Measurements from ENCODE around the gene WDR82. TPM values are rescaled to one million over a fixed set of nuclear protein-coding genes. Genes with fewer than 3 reads are reported as not detected.

WDR82 gene
- total and polyA plus RNA-seq, 2 experiments from 2014 or later: 24.8 to 52.1 TPM

DNA sequence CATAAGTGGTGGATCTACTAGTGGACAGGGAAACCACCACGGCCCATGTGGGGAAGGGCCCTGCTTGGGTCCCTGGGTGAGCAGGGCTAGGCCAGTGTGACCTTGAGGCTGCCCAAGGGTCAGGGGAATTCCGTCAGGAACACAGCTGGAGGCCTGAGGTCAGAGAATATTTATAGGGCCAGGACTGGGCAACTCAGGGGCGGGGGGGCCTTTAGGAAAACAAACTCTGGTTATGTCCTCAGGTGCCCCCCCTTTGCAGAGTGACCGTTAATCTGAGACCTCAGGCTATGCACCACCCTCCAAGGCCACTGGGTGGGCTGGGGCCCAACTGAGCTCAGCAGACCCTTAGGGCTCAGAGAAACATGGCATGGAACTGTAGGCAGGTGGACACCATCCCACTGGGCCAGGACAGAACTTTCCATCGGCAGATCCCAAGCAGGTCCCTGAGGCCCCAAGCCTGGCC is 42.0 kb downstream of the WDR82 start:
- peaks cover 43% of the 10 kb centered on the region for H3K79me2 ChIP-seq
- peaks cover 7% of the 10 kb centered on the region for H4K20me1 ChIP-seq (ENCODE audit: insufficient read depth, poor library complexity, severe bottlenecking)
- H3K9me2 ChIP-seq (replicated peaks; ENCODE audit: insufficient read depth): no peaks in the 10 kb centered on the region
- no peaks in the 10 kb centered on the region for H3K27me3 ChIP-seq
- no peak overlapping the region for H3K4me2 ChIP-seq
- H2AFZ ChIP-seq: no peak overlapping the region
- H3K9me3 ChIP-seq (ENCODE audit: low read depth): no peaks in the 10 kb centered on the region
- no peak for DNase-seq (ENCODE audit: low spot score)
- no peaks in the 10 kb centered on the region for H3K36me3 ChIP-seq (replicated peaks; ENCODE audit: insufficient read depth, low read depth)
- WGBS (ENCODE audit: low lambda C conversion rate, missing lambda C conversion rate): 83% methylated on average over 5 of the region's 5 CpGs
- TF ChIP-seq EZH2 (IDR thresholded peaks at IDR 0.05; ENCODE audit: borderline replicate concordance) (no peak), EZH2phosphoT487 (IDR thresholded peaks at IDR 0.05; ENCODE audit: low read depth, severe bottlenecking, unreplicated experiment) (no peak), CTCF (IDR thresholded peaks at IDR 0.05; ENCODE audit: poor library complexity) (no peak)
- H3K27ac ChIP-seq: no peak overlapping the region
- H3K4me1 ChIP-seq (ENCODE audit: insufficient read depth): peaks cover 26% of the 10 kb centered on the region
- H3K4me3 ChIP-seq: no peak overlapping the region

- Histone ChIP-seq H3K4me2 (no peak overlapping the region), H3K4me1 (ENCODE audit: insufficient read depth) (peaks cover 20% of the 10 kb centered on the region), H3K4me3 (no peak overlapping the region), H3K36me3 (replicated peaks; ENCODE audit: insufficient read depth, low read depth) (no peaks in the 10 kb centered on the region), H3K27me3 (no peaks in the 10 kb centered on the region), H3K27ac (no peak overlapping the region), H4K20me1 (ENCODE audit: insufficient read depth, poor library complexity, severe bottlenecking) (peaks cover 7% of the 10 kb centered on the region), H3K9me3 (ENCODE audit: low read depth) (no peaks in the 10 kb centered on the region), H2AFZ (no peak overlapping the region), H3K79me2 (peaks cover 40% of the 10 kb centered on the region), H3K9me2 (replicated peaks; ENCODE audit: insufficient read depth) (no peaks in the 10 kb centered on the region)
- TF ChIP-seq EZH2phosphoT487 (IDR thresholded peaks at IDR 0.05; ENCODE audit: low read depth, severe bottlenecking, unreplicated experiment) (no peak), EZH2 (IDR thresholded peaks at IDR 0.05; ENCODE audit: borderline replicate concordance) (no peak), CTCF (IDR thresholded peaks at IDR 0.05; ENCODE audit: poor library complexity) (no peak)
- DNase-seq (ENCODE audit: low spot score): no peak
- WGBS (ENCODE audit: low lambda C conversion rate, missing lambda C conversion rate): 92% methylated on average over 14 of the region's 15 CpGs
Measured at GRCh38 chr3:52234516-52235447, 43.7 kb downstream of the WDR82 start.

DNA sequence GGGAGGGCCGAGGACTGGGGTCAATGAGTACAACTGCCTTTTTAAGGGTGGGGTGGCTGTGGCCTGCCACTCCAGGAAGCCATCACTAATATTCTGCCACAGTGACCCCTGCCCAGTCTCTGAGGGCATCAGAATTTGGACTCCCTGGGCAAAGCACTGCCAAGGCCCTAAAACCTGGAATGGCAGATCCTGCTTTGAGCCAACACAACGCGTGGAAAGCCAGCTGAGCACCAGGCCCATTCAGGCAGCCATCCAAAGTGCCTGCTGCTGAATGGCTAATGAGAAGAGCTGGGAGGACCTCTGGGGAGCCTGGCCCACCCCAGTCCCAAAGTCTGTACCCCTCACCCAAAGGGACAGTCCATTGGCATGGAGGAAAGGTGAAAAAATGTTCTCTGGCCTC is 44.5 kb downstream of the WDR82 start:
- Histone ChIP-seq H3K27ac (no peak overlapping the region), H3K79me2 (peaks cover 38% of the 10 kb centered on the region), H3K9me2 (replicated peaks; ENCODE audit: insufficient read depth) (no peaks in the 10 kb centered on the region), H4K20me1 (ENCODE audit: insufficient read depth, poor library complexity, severe bottlenecking) (peaks cover 7% of the 10 kb centered on the region), H3K4me3 (no peak overlapping the region), H2AFZ (no peak overlapping the region), H3K4me1 (ENCODE audit: insufficient read depth) (peaks cover 17% of the 10 kb centered on the region), H3K36me3 (replicated peaks; ENCODE audit: insufficient read depth, low read depth) (no peaks in the 10 kb centered on the region), H3K4me2 (no peak overlapping the region), H3K9me3 (ENCODE audit: low read depth) (no peaks in the 10 kb centered on the region), H3K27me3 (no peaks in the 10 kb centered on the region)
- no peak for DNase-seq (ENCODE audit: low spot score)
- TF ChIP-seq CTCF (IDR thresholded peaks at IDR 0.05; ENCODE audit: poor library complexity) (no peak), EZH2 (IDR thresholded peaks at IDR 0.05; ENCODE audit: borderline replicate concordance) (no peak), EZH2phosphoT487 (IDR thresholded peaks at IDR 0.05; ENCODE audit: low read depth, severe bottlenecking, unreplicated experiment) (no peak)
- 94% methylated on average over 3 of the region's 3 CpGs for WGBS (ENCODE audit: low lambda C conversion rate, missing lambda C conversion rate)
